GM23248 (cell line): ENCODE measurements around the gene MCTP2. TPM values are rescaled to one million over a fixed set of nuclear protein-coding genes. Genes with fewer than 3 reads are reported as not detected.

Source experiments
- DNase-seq: peaks from one replicate; pipeline ENCODE4 v3.0.0-alpha.2; 2015
- H2AFZ ChIP-seq: fragments of 200-600 bp; sonication (generic); 2 replicates; pipeline ENCODE4 v1.6.1; 2016; ENCODE audit warnings: antibody characterized with exemption
- H3F3A ChIP-seq: fragments of 200-600 bp; sonication (generic); 2 replicates; pipeline ENCODE4 v1.6.1; 2016; ENCODE audit warnings: mild to moderate bottlenecking, antibody characterized with exemption, mixed run types; ENCODE audit not compliant: insufficient read depth
- H3K27ac ChIP-seq: fragments of 200-600 bp; sonication (generic); 2 replicates; pipeline ENCODE4 v1.5.1; 2016; ENCODE audit warnings: mild to moderate bottlenecking
- H3K27me3 ChIP-seq: fragments of 200-600 bp; sonication (generic); replicated peaks from 2 replicates; pipeline ENCODE4 v1.6.1; 2016; ENCODE audit warnings: mild to moderate bottlenecking; ENCODE audit not compliant: insufficient read depth
- H3K36me3 ChIP-seq: fragments of 200-600 bp; sonication (generic); 2 replicates; pipeline ENCODE4 v1.6.1; 2016; ENCODE audit warnings: low read depth, mild to moderate bottlenecking
- H3K4me1 ChIP-seq: fragments of 200-600 bp; sonication (generic); 2 replicates; pipeline ENCODE4 v1.6.1; 2016; ENCODE audit warnings: mild to moderate bottlenecking; ENCODE audit not compliant: insufficient read depth
- H3K4me2 ChIP-seq: fragments of 200-600 bp; sonication (generic); one replicate; pipeline ENCODE4 v1.6.1; 2016; ENCODE audit warnings: mild to moderate bottlenecking; ENCODE audit not compliant: unreplicated experiment
- H3K4me3 ChIP-seq: fragments of 200-600 bp; sonication (generic); 2 replicates; pipeline ENCODE4 v1.5.1; 2016; ENCODE audit warnings: mild to moderate bottlenecking
- H3K79me2 ChIP-seq: fragments of 200-600 bp; sonication (generic); 2 replicates; pipeline ENCODE4 v1.6.1; 2016; ENCODE audit warnings: mild to moderate bottlenecking; ENCODE audit not compliant: insufficient read depth
- H3K9ac ChIP-seq: fragments of 200-600 bp; sonication (generic); 2 replicates; pipeline ENCODE4 v1.6.1; 2016; ENCODE audit warnings: mild to moderate bottlenecking
- H3K9me2 ChIP-seq: fragments of 200-600 bp; sonication (generic); 2 replicates; pipeline ENCODE4 v1.6.1; 2016; ENCODE audit warnings: mixed run types, mild to moderate bottlenecking, moderate library complexity; ENCODE audit not compliant: insufficient read depth
- H3K9me3 ChIP-seq: fragments of 200-600 bp; sonication (generic); one replicate; pipeline ENCODE4 v1.6.1; 2017; ENCODE audit warnings: low read depth
- H4K20me1 ChIP-seq: fragments of 200-600 bp; sonication (generic); 2 replicates; pipeline ENCODE4 v1.6.0; 2016; ENCODE audit not compliant: insufficient read depth
- EZH2 ChIP-seq: fragments of 200-600 bp; sonication (generic); IDR thresholded peaks from 2 replicates; pipeline ENCODE4 v1.6.1; 2018; ENCODE audit warnings: antibody characterized with exemption, mild to moderate bottlenecking; ENCODE audit not compliant: insufficient read depth, poor library complexity, severe bottlenecking
- EZH2phosphoT487 ChIP-seq: fragments of 200-600 bp; sonication (generic); IDR thresholded peaks from 2 replicates; pipeline ENCODE4 v1.6.1; 2018; ENCODE audit warnings: antibody characterized with exemption, moderate library complexity, mild to moderate bottlenecking, low read depth; ENCODE audit not compliant: insufficient read depth
- WGBS, 2 experiments: methylation state at CpG; one replicate each; pipeline ENCODE4 v1.1.6; 2015 to 2017; ENCODE audit warnings: low lambda C conversion rate in 2 of 2, low coverage in 1 of 2; ENCODE audit errors: missing lambda C conversion rate in 2 of 2; 5-methylcytosine and 5-hydroxymethylcytosine counted together
- in situ Hi-C: fragments of 300-500 bp; cut with MboI; formaldehyde crosslinking; loops from 2 replicates; pipeline ENCODE4 v1.15.0; 2020
- polyA plus RNA-seq: library from polyadenylated mRNA; unstranded; fragments of >200 nt; fragmentation: Nextera tagmentation; extraction: Ambion mirVana; gene quantifications from 2 replicates; pipeline ENCODE4 v1.2.1, GENCODE V29; 2016
- total RNA-seq: library from RNA; depleted of rRNA; stranded (reverse); fragments of >200 nt; shearing (Covaris generic); gene quantifications from 2 replicates; pipeline ENCODE4 v1.2.3, GENCODE V29; 2014

Gene MCTP2
- total and polyA plus RNA-seq, 2 experiments from 2014 or later: 0.70 to 0.97 TPM

GRCh38 chr15:94229591-94230369 lies 1.6 kb upstream of the MCTP2 start:
- no peak overlapping the region for H3K27ac ChIP-seq
- no peaks in the 10 kb centered on the region for H4K20me1 ChIP-seq
- H2AFZ ChIP-seq: no peak overlapping the region; the same call in 1 of the 2 replicates
- H3K9me3 ChIP-seq: no peaks in the 10 kb centered on the region
- H3K9me2 ChIP-seq: no peaks in the 10 kb centered on the region
- H3K4me1 ChIP-seq: peaks cover 11% of the 10 kb centered on the region
- WGBS, 2 experiments: 81 to 85% methylated on average over 10 of the region's 10 CpGs
- DNase-seq: no peak
- H3K27me3 ChIP-seq: 0 out of 2 replicates have a peak, but pooled peaks cover 3% of the 10 kb centered on the region
- H3K79me2 ChIP-seq: no peaks in the 10 kb centered on the region
- H3F3A ChIP-seq: peaks cover 8% of the 10 kb centered on the region; the same call in 1 of the 2 replicates
- H3K9ac ChIP-seq: no peak overlapping the region
- in situ Hi-C loops: no loop called here
- H3K36me3 ChIP-seq: no peaks in the 10 kb centered on the region
- H3K4me3 ChIP-seq: no peak overlapping the region
- no peak overlapping the region for H3K4me2 ChIP-seq
- TF ChIP-seq EZH2phosphoT487 (no peak), EZH2 (no peak)

- in situ Hi-C loops: no loop called here
Measured at GRCh38 chr15:94230431-94230882, 904 bp upstream of the MCTP2 start.

GRCh38 chr15:94231723-94232468 lies 535 bp downstream of the MCTP2 start:
- Histone ChIP-seq H4K20me1 (no peaks in the 10 kb centered on the region), H2AFZ (peak overlapping the region; percentile 90), H3K27ac (no peak overlapping the region), H3K79me2 (no peaks in the 10 kb centered on the region), H3K4me1 (no peaks in the 10 kb centered on the region), H3K9me3 (no peaks in the 10 kb centered on the region), H3K9ac (peak overlapping the region; percentile 59), H3K36me3 (no peaks in the 10 kb centered on the region), H3K9me2 (no peaks in the 10 kb centered on the region), H3F3A (no peaks in the 10 kb centered on the region), H3K4me2 (peak overlapping the region; percentile 93), H3K4me3 (peak overlapping the region; percentile 73), H3K27me3 (0 out of 2 replicates have a peak, but pooled peaks cover 3% of the 10 kb centered on the region)
- 12 to 13% methylated on average over 25 of the region's 25 CpGs for WGBS, 2 experiments
- DNase-seq: peak; percentile 11
- in situ Hi-C loops: no loop called here
- no peak for TF ChIP-seq EZH2phosphoT487
- TF ChIP-seq EZH2: no peak

More at GRCh38 chr15:94230431-94230882, 904 bp upstream of the MCTP2 start:
- Histone ChIP-seq H3K4me2 (peak overlapping the region; percentile 93), H4K20me1 (no peaks in the 10 kb centered on the region), H3K27ac (peak overlapping the region; percentile 33; the same call in 1 of the 2 replicates), H3K9me2 (no peaks in the 10 kb centered on the region), H3K27me3 (0 out of 2 replicates have a peak, but pooled peaks cover 3% of the 10 kb centered on the region), H3F3A (peaks cover 6% of the 10 kb centered on the region; the same call in 1 of the 2 replicates), H3K4me3 (peak overlapping the region; percentile 73), H3K79me2 (no peaks in the 10 kb centered on the region), H3K4me1 (peaks cover 7% of the 10 kb centered on the region), H3K36me3 (no peaks in the 10 kb centered on the region), H2AFZ (peak overlapping the region; percentile 90), H3K9me3 (no peaks in the 10 kb centered on the region), H3K9ac (peak overlapping the region; percentile 59)
- WGBS, 2 experiments: 2 to 3% methylated on average over 11 of the region's 11 CpGs
- DNase-seq: peak; percentile 28
- no peak for TF ChIP-seq EZH2phosphoT487
- no peak for TF ChIP-seq EZH2

- Histone ChIP-seq H3K4me3 (no peak overlapping the region), H2AFZ (no peak overlapping the region), H3K9me2 (no peaks in the 10 kb centered on the region), H3K9me3 (no peaks in the 10 kb centered on the region), H3F3A (no peaks in the 10 kb centered on the region), H3K4me1 (no peaks in the 10 kb centered on the region), H3K79me2 (no peaks in the 10 kb centered on the region), H3K27me3 (0 out of 2 replicates have a peak, but pooled peaks cover 3% of the 10 kb centered on the region), H4K20me1 (no peaks in the 10 kb centered on the region), H3K9ac (no peak overlapping the region), H3K36me3 (no peaks in the 10 kb centered on the region), H3K27ac (no peak overlapping the region), H3K4me2 (no peak overlapping the region)
- DNase-seq: no peak
- TF ChIP-seq EZH2phosphoT487: no peak
- no peak for TF ChIP-seq EZH2
- WGBS, 2 experiments: 51 to 60% methylated on average over 3 of the region's 3 CpGs
- in situ Hi-C loops: no loop called here
Measured at GRCh38 chr15:94233441-94233840, 2.1 kb downstream of the MCTP2 start.
